HepG2 (cell line): ENCODE measurements around the gene AXIN2.
A peak's percentile ranks its signal among the peaks of the same experiment; 100 is the strongest.

Experiments used
- ARNTL ChIP-seq: sonication (generic); formaldehyde crosslinking; IDR thresholded peaks from 2 replicates; pipeline ENCODE4 v1.4.0; 2020; ENCODE audit warnings: mild to moderate bottlenecking, missing genetic modification reagents
- ERF ChIP-seq: IDR thresholded peaks from 2 replicates; pipeline ENCODE4 v1.6.1; 2018; ENCODE audit warnings: missing biosample characterization, missing genetic modification reagents
- HCFC1 ChIP-seq: fragments of 150-350 bp; IDR thresholded peaks from 2 replicates; pipeline ENCODE4 v1.6.1; 2014; ENCODE audit warnings: low read depth, low read length
- NPAS2 ChIP-seq: sonication (generic); formaldehyde crosslinking; IDR thresholded peaks from 2 replicates; pipeline ENCODE4 v1.8.0; 2022; ENCODE audit warnings: mild to moderate bottlenecking, missing genetic modification reagents, borderline replicate concordance
- RFX1 ChIP-seq: fragments of 450-650 bp; IDR thresholded peaks from 2 replicates; pipeline ENCODE4 v1.6.1; 2017
- SAFB2 ChIP-seq: sonication (generic); formaldehyde crosslinking; IDR thresholded peaks from 2 replicates; pipeline ENCODE4 v1.5.1; 2020; ENCODE audit warnings: missing genetic modification reagents, low read depth, mild to moderate bottlenecking, borderline replicate concordance
- ZBTB1 ChIP-seq: sonication (generic); formaldehyde crosslinking; IDR thresholded peaks from 2 replicates; pipeline ENCODE4 v1.4.0; 2020; ENCODE audit warnings: missing genetic modification reagents, borderline replicate concordance
- ZNF335 ChIP-seq: sonication (generic); formaldehyde crosslinking; IDR thresholded peaks from 2 replicates; pipeline ENCODE4 v1.4.0; 2020; ENCODE audit warnings: missing genetic modification reagents
- ZNF616 ChIP-seq: sonication (generic); formaldehyde crosslinking; IDR thresholded peaks from 2 replicates; pipeline ENCODE4 v1.5.0; 2020; ENCODE audit warnings: low read depth, mild to moderate bottlenecking, missing genetic modification reagents
- ZNF792 ChIP-seq: IDR thresholded peaks from 2 replicates; pipeline ENCODE4 v1.6.1; 2016
- TF ChIP-seq, protein P1 (sequence below): sonication (generic); formaldehyde crosslinking; IDR thresholded peaks from 2 replicates; pipeline ENCODE4 v1.5.0; 2020; ENCODE audit warnings: mild to moderate bottlenecking, missing genetic modification reagents, moderate library complexity
- TF ChIP-seq, protein P2 (sequence below): IDR thresholded peaks from 2 replicates; pipeline ENCODE4 v1.6.1; 2016
- TF ChIP-seq, protein P3 (sequence below): sonication (generic); formaldehyde crosslinking; IDR thresholded peaks from 2 replicates; pipeline ENCODE4 v1.4.0; 2020; ENCODE audit warnings: missing genetic modification reagents

GRCh38 chr17:65583921-65584603 lies 22.6 kb upstream of the AXIN2 start:
- TF ChIP-seq, protein P1, sequence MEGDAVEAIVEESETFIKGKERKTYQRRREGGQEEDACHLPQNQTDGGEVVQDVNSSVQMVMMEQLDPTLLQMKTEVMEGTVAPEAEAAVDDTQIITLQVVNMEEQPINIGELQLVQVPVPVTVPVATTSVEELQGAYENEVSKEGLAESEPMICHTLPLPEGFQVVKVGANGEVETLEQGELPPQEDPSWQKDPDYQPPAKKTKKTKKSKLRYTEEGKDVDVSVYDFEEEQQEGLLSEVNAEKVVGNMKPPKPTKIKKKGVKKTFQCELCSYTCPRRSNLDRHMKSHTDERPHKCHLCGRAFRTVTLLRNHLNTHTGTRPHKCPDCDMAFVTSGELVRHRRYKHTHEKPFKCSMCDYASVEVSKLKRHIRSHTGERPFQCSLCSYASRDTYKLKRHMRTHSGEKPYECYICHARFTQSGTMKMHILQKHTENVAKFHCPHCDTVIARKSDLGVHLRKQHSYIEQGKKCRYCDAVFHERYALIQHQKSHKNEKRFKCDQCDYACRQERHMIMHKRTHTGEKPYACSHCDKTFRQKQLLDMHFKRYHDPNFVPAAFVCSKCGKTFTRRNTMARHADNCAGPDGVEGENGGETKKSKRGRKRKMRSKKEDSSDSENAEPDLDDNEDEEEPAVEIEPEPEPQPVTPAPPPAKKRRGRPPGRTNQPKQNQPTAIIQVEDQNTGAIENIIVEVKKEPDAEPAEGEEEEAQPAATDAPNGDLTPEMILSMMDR (CRISPR knock-in tag) = no peak
- TF ChIP-seq, protein P2, sequence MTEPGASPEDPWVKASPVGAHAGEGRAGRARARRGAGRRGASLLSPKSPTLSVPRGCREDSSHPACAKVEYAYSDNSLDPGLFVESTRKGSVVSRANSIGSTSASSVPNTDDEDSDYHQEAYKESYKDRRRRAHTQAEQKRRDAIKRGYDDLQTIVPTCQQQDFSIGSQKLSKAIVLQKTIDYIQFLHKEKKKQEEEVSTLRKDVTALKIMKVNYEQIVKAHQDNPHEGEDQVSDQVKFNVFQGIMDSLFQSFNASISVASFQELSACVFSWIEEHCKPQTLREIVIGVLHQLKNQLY (CRISPR knock-in tag) = no peak
- TF ChIP-seq, protein P3, sequence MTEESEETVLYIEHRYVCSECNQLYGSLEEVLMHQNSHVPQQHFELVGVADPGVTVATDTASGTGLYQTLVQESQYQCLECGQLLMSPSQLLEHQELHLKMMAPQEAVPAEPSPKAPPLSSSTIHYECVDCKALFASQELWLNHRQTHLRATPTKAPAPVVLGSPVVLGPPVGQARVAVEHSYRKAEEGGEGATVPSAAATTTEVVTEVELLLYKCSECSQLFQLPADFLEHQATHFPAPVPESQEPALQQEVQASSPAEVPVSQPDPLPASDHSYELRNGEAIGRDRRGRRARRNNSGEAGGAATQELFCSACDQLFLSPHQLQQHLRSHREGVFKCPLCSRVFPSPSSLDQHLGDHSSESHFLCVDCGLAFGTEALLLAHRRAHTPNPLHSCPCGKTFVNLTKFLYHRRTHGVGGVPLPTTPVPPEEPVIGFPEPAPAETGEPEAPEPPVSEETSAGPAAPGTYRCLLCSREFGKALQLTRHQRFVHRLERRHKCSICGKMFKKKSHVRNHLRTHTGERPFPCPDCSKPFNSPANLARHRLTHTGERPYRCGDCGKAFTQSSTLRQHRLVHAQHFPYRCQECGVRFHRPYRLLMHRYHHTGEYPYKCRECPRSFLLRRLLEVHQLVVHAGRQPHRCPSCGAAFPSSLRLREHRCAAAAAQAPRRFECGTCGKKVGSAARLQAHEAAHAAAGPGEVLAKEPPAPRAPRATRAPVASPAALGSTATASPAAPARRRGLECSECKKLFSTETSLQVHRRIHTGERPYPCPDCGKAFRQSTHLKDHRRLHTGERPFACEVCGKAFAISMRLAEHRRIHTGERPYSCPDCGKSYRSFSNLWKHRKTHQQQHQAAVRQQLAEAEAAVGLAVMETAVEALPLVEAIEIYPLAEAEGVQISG (CRISPR knock-in tag) = no peak
- TF ChIP-seq ZNF335 (CRISPR knock-in tag) (no peak), HCFC1 (no peak), ARNTL (CRISPR knock-in tag) (no peak), ZNF616 (CRISPR knock-in tag) (no peak), ZNF792 (peak; percentile 28; the same call in 1 of the 2 replicates), SAFB2 (CRISPR knock-in tag) (no peak), ZBTB1 (CRISPR knock-in tag) (no peak), RFX1 (no peak), NPAS2 (CRISPR knock-in tag) (no peak), ERF (no peak)
